RKO (cell line): Measurements from ENCODE around the gene TNFAIP2.
"Not testable (repeated sequence)": the region's sequence is repeated elsewhere in the genome, so short reads cannot be mapped to it uniquely, and the experiment has no call there.

Source experiments
- DNase-seq: peaks from one replicate; pipeline ENCODE4 v3.0.0-alpha.2; 2016; ENCODE audit warnings: low spot score

TNFAIP2 gene

DNA sequence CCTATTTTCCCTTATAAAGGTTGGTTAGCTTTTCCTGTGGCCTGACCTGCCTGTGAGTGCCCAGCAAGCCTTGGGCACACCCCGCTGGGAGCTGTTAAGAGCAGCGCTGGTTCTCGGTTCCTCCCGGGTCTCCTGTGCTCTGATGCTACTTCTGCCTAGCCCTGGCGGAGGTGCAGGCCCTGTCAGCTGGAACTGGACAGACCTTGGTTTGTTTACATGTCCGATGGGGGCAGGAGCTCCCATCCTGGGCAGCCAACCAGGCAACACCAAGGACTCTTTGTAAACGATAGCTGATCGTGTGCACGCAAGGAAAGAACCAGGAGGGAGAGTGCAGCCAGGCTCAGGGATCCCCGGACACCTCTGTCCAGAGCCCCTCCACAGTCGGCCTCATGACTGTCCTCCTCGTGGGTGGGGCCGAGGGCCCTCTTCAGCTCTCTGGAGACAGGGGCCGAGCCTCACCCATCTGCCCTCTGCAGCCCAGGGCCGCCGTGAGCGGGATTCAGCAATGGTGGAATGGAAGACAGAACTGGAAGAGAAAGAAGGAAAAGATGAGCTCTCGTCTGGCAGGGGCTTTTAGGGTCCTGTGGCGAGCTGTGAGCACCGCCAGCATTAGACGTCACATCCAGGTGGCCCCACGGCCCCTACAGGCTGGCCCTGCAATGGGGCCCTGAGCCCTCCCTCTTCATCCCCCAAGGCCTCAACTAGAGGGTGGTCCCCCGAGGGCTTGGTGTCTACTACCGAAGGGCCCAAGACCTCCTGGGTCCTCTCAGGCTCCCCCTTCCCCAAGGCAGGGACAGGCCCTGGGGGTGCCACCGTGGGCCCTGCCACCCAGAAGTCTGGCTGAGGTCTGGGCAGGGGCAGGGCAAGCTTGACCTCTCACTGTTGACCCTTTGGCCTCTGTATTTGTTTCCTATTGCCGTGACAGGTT, 12.3 kb downstream of the TNFAIP2 start:
- no peak for DNase-seq

DNA sequence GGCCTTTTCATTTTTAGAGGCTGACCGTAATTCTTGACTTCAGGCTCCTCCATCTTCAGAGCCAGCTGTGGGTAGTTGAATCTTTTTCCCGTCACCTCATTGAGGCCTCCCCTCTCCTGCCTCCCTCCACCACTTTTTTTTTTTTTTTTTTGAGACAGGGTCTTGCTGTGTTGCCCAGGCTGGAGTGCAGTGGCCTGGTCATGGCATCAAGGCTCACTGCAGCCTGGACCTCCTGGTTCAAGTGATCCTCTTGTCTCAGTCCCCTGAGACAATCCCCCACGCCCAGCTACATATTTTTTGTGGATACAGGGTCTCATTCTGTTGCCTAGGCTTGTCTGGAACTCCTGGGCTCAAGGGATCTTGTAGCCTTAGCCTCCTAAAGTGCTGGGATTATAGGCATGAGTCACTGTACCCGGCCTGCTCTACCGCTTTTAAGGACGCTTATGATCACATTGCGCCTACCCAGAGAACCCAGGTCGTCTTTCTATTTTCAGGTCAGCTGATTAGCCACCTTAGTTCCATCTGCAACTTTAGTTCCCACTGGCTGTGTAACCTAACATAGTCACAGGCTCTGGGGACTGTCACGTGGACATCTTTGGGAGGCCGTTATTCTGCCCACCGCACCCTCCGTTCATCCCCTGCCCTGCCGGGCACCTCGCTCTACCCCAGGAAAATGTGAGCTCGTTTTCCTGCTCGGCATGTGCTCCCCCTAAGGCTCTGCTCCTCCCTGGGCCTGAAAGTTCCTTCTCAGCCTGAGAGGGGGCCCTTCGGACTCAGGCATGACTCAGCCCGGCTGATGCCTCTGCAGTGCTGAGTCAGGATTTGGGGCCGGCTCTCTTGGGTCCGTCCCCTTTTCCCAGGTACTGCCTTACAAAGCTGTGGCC, 13.4 kb downstream of the TNFAIP2 start:
- DNase-seq, result peak; percentile 81

DNA sequence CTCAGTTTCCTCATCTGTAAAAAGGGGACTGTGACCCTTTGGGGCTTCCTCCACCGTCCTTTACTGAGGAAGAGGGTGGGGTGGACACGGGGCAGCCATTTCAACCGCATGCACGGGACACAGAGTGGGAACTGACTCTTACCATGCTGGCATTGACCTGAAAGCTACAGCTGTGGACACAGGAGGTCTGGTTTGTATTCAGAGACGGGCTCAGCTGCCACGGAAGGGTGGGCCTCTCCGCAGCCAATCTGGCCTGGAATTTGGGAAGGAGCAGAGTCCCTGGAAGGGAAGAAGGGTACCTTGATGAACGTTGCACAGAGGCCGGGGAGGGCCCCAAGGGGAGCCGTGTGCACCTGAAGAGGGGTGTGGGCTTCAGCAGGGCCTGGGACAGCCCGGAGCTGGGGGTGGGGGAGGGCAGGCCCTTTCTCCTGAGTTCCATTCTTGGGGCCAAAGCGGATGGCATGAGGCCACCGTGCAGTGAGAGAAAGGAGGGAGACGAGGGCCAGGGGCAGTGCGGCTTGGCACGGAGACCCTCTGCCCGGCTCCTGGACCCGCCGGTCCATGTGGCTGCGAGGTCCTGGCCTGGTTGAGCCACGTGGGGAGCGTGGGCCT, 14.5 kb downstream of the TNFAIP2 start:
- DNase-seq, result no peak

DNA sequence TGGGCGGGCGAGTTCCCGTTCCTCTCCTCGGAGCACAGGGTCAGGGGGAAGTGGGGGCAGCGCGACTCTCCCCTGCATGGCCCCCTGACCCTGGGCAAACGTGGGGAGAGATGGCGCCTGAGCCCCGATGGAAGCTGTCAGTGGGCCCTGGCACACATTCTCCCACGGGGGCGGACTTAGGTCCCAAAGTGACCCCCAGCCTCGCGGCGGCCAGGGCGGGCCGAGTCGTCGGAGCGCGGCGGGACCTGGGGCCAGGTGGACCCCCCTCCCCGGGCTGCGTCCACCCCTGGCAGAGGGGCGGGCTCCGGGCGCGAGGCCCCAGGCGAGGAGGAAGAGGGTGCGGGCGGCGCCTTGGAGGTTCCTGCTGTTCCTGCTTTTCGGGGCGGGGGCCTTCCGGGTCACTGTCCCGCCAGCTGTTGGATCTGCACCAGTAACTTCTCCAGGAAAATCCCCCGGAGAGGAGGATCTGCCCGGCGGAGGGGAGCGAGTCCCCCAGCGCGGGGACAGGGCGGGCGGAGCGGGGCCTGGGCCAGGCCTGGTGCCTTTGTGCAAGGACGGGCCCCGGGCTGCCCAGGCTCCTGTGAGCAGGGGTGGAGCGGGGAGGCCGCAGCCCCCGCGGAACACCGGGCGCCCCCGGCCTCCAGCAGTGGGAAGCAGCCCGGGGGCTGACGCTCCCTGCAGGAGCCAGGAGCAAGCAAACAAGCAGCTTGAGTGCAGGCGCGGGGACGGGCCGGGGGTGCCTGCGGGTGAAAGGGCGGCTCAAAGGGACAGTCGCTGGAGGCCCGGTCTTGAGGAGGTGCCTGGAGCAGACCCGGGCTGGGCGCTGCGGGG, 15.3 kb downstream of the TNFAIP2 start:
- DNase-seq, result no peak

DNA sequence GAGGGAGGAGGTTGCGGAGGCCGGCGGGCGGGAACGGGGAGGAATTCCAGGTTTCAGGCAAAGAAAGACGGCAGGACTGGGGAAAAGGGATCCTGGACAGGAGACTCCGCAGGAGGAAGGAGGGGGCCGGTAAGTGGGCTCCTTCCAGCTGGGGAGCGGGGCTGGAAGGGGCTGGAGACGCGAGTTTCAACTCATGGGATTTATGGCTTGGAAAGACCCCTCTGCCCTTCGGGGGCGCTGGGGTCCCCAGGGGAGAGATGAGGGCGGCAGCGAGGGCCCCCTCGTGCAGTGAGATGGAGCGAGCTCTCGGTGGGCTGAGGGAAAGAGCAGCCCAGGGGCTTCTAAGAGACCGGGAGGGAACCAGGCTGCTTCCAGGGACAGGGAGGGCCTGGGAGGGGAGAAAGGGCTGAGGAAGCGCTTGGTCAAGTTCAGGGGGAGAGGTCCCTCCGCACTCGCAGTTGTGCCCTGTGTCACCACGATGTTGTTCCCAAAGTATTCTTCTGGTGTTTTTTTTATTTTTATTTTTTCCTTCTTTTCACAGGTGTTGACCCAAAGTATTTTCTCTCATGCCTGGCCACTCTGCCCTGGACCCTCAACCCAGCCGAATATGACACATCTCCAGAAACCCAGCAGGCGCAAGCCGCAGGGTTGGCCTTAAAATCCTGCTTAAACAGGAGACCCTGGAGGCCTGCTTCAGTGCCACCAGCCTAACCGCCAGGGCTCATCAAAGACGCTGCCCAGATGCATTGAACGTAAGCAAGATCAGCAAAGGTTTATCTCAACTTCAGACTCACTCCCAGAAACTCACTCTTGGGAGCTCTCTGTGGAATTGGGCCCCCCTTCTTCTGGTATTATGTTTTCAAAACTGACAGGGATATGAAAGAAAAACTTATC, 16.1 kb downstream of the TNFAIP2 start:
- DNase-seq, result no peak

DNA sequence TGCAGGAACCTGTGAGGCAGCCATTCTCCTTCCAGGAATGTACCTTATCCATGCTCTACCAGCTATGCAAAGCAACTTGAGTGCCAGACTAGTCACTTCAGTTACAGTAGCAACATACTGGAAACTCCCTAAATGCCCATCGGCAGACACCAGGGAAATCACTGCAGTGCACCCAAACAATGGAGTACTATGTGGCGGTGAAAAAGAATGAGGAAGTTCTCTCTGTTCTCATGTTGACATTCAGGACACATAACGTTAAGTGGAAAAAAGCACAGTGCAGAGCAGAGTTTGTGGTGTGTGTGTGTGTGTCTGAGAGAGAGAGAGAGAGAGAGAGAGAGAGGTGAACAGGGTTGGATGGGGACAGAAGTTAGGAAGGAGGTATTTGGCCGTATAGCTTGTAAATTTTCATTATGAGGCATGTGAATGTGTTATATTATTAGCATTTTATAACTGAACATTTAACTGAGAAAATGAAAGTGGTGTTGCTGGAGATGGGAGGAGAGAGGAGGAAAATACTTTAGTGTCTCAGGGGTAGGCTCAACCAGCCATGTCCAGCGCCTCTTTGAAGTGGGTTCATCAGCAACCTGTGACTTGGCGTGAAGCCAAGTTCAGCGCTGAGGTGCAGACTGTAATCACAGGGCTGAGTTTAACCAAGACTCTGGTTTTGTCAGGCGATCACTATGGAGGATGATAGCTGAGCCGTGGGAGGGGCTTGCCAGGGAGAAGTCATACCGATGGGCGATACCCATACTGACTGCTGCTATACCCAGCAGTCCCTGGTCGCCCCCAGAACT, 17.3 kb downstream of the TNFAIP2 start:
- DNase-seq, result no peak

DNA sequence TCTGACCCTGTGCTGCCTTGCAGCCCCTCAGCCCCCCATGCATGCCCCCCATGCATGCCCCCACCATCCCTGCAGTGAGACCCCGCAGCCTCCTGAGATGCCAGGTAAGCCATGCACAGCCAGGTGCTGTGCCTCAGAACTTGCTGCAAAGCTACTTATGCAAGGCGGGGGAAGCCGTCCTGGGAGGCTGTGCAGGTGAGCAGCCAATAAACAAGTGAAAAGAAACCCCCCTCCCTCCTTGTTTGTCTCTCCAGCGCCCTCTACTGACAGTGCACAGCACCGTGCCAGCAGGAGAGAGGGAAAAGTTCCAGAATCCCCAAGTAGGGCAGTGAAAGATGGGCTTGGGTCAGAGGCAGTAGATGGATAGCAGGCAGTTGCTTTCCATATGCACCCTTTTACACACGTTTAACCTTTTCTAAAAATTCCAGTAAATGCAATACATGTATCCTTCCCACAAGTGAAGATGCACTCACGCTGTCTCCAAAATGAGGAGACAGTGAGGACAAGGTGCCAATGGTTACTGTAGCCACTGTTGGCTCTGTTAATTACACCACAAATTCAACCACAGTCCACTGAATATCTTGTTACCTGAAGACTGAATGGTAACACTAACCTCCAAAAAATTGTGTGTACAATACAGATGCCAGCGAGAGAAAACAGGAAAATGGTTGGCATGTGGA, 18.0 kb downstream of the TNFAIP2 start:
- peak; percentile 9 for DNase-seq

DNA sequence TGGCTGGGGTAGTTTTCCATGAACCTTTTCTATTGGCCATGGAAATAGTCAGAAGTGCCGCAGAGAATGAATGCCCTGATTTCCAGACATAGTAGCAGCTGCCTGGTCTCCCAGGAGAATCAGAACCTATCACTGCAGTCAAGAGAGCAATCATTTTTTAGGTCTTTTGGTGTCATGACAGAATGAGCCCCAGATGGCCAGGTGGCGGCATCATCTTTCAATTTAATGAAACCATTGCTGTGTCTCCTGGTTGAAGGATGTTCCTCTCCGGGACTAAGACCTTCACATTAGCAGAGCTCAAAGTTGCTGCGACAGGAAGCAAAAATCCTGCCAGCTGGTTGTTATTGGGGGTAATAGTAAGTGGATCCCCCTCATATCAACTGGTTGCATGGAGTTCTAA, 18.8 kb downstream of the TNFAIP2 start:
- DNase-seq, result no peak

DNA sequence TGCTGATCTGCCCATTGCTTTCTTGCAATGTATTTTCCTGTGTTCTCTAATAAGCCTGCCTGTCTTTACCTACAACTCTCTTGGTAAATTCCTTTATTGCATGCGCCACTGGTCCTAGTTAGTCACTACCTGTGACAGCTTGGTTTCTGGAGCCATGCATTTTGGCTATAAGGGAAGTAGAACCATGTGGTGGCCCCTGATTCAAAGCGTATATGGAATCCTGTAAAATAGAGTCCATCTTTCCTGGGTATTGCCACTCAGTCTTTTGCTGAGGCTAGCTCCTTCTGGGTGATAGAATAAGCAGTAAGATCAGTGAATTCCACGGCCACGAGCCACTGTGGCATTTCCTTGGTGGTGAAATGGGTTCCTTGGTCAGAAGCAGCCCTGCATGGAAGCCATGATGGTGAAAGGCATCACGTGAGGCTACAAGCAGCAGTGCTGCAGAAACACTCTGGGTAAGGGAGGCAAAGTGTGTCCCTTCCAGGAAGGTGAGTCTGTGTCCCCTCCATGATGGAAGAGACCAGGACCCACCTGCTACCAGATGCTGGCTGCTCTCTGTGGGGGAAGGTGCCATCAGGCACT, 19.6 kb downstream of the TNFAIP2 start:
- no peak for DNase-seq

DNA sequence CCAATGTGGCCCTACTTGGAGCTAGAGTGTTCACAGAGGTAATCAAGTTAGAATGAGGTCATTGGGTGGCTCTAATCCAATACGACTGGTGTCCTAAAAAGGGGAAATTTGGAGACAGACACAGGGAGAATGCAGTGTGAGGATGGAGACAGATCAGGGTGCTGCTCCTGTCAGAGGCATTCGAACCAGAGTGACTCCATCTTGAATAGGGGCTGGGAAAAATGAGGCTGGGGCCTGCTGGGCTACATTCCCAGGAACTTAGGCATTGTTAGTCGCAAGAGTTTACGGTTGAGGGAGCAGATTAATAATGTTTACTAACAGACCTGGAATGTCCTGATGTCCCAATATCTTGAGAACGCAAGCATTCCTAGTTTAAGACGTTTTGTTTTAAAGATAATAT, 20.2 kb downstream of the TNFAIP2 start:
- no peak for DNase-seq

DNA sequence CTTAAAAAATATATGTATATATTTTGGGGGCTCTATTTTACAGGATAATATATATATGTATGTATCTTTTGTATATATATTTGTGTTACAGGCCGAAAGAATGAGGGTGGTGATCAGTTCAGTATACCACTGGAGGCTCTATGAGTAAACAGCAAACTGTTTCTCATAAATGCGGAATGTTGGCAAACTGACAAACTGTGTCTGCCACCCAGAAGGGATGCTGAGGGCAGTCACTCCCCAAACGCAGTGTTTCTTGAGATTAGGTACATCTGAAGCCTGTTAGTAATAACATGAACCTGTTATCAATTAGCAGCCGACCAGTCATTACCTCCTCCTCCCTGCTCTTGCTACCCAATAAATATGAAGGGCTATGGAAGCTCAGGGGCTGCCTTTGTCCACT, 20.8 kb downstream of the TNFAIP2 start:
- peak; percentile 44 for DNase-seq

DNA sequence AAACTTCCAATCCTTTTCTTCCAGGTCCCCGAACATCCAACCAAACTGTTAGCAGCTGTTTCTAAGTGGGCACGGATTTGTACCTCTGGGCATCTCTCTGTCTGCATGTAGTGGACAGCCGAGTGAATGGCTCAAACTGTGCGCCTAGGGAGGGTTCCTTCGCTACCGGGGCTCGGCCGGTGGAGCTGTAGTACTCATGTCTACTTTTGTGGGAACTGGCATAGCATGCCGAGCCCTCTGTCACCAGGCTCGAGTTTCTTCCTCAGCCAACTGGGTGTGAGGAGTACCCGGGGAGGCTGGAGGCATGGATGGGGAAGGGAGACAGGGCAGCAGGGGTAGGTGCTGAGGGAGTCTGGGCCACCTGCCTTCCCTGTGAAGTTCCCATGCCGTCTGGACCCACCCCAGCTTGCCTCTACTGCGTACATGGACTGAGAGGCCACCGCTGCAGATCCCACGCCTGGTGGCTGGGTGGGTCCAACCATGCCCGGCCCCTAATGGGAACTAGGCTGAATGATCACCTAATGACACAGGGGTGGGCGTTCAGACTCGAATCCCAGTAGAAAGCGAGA, 23.0 kb downstream of the TNFAIP2 start:
- DNase-seq, result no peak

DNA sequence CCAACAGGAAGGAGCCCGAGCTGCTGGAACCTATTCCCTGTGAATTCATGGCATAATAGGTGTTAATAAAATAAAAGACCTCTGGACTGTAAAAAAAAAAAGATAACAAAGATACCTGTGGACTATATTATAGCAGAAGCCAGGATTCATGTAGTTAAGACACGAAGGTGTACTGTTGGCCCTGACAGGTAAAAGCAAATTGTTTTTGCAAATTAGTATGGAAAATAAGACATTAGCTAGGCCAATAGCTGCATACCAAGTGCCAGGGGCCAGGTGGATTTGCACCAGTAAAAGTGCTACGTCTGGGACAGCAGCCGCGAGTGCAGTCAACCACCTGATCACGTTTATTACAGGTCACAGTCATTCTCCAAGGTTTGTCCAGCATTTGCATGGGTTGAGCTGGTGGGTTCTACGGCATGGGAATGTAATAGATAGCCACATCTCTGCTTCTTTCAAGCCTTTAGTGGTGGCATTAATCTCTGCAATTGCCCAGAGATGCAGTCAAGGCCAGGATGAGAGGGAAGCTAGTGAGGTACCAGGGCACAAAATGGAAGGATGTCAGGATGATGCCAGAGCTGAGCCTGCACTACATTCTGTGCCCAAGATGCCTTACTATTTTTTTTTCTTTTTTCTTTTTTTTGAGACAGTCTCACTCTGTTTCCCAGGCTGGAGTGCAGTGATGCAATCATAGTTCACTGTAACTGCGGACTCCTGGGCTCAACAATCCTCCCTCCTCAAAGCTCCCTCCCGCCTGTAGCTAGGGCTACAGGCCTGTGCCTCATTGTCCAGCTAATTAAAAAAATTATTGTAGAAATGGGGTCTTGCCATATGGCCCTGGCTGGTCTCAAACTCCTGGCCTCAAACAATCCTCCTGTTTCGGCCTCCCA, 26.3 kb downstream of the TNFAIP2 start:
- DNase-seq, result no peak

DNA sequence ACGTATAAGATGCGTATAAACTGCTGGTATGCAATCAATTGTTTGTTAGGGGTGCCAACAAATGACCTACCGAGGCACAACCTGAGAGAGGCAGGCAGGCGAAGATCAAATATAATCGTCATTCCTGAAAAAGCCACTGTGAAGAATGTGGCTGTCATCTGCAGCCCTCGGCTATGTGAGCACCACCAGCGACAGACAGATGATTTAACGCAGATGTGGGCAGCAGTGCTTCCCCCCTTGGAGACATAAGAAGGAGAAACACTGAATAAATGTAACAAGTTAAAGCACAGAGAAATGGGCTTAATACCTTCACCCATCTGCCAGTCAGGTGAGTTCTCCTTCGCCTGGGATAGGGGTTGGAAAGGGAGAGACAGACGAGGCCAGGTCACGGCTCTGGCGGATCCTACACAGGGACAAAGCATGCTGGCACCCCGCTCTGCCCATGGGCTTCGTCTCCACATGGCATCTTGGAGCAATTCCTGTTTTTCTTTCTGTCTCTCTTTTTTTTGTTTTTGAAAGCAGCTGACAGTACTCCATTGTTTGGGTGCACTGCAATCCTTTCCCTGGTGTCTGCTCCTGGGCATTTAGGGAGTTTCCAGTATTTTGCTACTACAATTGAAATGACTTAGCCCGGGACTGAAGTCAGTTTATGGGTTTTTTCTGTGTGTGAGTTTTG, 28.1 kb downstream of the TNFAIP2 start:
- no peak for DNase-seq

DNA sequence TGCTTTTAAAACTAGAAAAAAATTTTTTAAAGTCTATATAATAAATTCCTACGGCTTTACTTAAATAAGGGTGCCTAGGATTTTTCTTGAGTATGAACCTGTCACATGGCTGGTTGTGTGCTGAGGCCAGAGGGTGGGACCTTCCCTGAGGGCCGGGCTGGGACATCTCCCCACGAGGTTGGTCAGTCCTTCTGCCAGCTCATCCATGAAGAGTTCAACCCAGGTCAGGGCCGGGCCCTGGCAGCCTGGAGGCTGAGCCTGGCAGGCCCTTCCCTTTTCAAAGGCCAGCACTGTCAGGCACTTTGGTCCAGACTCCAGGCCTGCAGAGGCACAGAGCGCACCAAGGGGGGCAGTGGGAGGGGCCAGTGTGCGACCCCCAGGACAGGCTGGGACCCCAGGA, 31.7 kb downstream of the TNFAIP2 start:
- peak; percentile 65 for DNase-seq

DNA sequence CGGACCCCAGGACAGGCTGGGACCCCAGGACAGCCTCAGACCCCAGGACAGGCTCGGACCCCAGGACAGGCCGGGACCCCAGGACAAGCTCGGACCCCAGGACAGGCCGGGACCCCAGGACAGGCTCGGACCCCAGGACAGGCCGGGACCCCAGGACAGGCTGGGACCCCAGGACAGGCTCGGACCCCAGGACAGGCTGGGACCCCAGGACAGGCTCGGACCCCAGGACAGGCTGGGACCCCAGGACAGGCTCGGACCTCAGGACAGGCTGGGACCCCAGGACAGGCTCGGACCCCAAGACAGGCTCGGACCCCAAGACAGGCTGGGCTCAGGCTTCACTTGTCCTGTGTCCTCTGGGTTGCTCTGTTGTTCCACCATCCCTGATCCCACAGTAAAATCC, 32.2 kb downstream of the TNFAIP2 start:
- not testable (repeated sequence) for DNase-seq
